Measurements from ENCODE around the gene URB1. TPM values are rescaled to one million over a fixed set of nuclear protein-coding genes. Genes with fewer than 3 reads are reported as not detected.
"Not testable (repeated sequence)": the region's sequence is repeated elsewhere in the genome, so short reads cannot be mapped to it uniquely, and the experiment has no call there.

Gene URB1
- total RNA-seq, 1 donor from 2014 or later: 10.5 TPM

DNA sequence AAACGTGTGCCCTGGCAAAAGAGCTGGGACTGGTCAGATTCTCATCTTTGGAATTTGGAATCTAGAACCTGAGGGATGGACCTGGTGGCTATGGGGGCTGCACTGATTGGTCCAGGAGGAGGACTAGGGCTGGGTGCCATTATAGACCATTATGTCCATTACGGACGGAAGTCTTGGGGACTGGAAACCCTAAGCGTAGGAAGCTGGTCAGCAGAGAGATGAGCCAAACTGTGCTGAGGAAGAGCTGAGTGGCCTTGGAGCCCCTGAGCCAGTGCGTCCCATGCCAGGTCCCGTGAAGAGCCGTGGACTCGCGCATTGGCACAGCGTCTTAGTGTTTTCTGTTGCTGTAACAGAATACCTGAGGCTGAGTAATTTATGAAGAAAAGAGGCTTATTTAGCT is 84.1 kb downstream of the URB1 start:
- no peak for DNase-seq (ENCODE audit: low spot score)
- intact Hi-C loops (cut with DNase I): no loop called here

DNA sequence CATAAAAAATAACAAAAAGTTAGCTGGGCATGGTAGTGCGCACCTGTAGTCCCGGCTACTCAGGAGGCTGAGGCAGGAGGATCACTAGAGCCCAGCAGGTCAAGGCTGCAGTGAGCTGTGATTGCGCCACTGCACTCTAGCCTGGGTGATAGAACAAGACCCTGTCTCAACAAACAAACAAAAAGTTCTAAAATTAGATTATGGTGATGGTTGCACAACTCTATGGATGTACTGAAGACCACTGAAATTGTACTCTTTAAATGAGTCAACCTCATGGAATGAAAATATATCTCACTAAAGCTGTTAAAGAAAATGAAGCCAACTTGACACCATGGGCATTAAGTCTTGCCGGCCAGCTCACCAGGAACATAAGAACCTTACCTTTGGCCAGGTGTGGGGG is 85.1 kb downstream of the URB1 start:
- intact Hi-C loops (cut with DNase I): no loop called here
- no peak for DNase-seq (ENCODE audit: low spot score)

DNA sequence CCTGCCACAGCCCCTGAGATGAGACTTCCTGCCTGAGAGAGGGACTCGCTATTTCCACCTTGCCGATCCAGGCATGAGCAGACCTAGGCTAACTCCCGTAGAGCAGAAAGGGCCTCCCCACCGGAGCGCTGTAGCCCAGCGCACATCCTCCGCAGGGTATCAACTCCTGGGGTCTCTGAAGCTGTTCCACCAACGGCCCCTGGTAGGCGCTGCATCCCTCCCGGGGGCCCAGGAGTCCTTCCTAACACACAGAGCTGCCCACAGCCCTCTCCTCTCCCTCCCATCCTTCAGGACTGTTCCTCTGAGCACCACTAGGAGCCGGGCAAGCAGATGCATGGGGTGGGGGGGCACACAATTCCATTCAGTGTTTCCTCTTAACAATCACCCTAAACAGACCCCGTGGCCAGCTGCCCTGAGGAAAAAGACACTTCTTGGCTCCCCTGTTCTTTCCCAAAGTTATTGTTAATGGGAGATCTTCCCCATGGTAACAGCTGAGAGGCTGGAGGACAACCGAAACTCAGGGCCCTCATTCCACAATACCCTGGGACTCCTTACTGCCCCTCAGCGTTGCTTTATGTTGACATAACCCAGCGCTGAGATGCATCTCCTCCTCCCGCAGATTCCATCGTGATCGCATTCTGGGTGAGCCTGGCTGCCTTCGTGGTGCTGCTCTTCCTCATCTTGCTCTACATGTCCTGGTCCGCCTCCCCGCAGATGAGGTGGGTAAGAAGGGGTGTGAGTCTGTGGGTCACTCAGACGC is 86.6 kb downstream of the URB1 start:
- intact Hi-C loops (cut with DNase I): no loop called here
- no peak for DNase-seq (ENCODE audit: low spot score)

DNA sequence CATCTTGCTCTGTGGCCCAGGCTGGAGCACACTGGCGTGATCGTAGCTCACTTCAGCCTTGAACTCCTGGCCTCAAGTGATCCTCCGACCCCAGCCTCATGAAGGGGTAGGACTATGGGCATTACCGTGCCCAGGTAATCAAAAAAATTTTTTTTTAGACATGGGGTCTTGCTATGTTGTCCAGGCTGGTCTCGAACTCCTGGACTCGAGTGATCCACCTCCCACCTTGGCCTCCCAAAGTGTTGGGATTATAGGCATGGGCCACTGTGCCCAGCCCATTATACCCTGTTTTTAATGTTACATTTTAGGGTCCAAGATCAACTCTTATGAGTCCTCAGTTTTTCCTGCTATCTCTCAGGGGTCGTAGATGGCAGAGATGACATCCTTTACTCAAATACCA is 87.8 kb downstream of the URB1 start:
- no peak for DNase-seq (ENCODE audit: low spot score)
- intact Hi-C loops (cut with DNase I): no loop called here

DNA sequence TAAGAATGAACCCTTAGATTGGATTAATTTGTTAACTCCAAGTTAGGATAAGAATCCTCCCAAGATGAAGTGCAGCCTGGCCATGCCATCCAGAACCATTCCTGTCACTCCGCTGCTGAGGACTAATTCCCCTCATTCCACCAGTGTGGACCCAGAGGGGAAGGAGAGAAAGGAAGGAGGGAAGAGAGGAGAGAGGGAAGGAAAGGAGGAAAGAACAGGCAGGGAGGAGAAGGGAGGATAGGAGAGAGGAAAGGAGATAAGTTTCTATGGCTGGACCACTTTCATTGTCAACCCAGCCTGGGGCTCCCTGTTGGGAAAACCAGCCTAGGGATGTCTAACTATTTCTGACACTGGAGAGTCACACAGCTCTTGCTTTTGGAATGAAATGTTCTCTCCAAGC is 89.4 kb downstream of the URB1 start:
- intact Hi-C loops (cut with DNase I): no loop called here
- DNase-seq (ENCODE audit: low spot score): no peak

DNA sequence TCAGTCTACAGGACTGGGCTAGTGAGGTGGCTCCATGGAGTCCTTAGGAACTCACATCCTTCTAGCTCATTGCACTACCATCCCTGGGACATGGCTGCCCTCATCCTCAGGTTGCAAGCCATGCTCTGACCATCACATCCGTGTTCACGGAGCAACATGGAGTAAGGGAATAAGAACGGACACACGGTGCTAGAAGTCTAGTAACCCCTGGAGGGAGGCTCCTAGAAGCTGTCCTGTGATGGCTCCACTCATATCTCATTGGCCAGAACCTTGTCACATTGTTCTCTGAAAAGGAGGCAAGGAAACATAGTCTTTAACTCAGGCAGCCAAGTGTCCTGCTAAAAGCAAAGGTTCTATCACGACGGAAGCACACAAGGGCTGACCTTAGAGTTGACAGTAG is 90.3 kb downstream of the URB1 start:
- no peak for DNase-seq (ENCODE audit: low spot score)
- intact Hi-C loops (cut with DNase I): no loop called here

DNA sequence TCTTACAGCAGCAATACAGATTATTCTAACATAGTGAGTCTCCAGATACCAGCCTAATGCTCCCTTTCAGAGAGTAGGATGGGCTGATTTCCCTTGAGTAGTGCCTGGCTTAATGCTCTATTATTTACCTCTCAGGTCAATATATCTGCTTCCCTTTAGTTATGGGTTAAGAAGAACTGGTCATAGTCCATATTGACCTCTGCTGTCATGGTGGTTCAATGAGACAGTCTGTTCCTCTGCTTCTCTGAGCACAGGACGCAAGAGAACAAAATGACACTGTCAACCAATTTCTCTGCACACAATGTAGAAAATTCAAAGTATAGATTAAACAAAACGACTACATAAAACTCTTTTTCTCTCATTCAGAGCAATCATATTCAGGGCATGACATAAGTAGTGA is 91.2 kb downstream of the URB1 start:
- intact Hi-C loops (cut with DNase I): no loop called here
- DNase-seq (ENCODE audit: low spot score): no peak

DNA sequence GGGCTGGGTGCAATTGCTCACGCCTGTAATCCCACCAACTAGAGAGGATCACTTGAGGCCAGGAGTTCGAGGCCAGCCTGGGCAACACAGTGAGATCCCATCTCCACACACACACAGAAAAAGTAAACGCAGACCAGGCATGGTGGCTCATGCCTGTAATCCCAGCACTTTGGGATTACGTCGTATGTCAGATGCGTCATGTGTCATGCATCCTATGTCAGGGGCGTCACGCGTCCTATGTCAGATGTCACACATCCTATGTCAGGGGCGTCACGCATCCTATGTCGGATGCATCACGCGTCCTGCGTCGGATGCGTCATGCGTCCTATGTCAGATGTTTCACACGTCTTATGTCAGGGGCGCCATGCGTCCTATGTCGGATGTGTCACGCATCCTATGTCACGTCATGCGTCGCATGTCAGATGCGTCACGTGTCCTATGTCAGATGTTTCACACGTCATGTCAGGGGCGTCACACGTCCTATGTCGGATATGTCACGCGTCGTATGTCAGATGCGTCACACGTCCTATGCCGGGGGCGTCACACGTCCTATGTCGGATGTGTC is 92.6 kb downstream of the URB1 start:
- no peak for DNase-seq (ENCODE audit: low spot score)
- intact Hi-C loops (cut with DNase I): no loop called here

DNA sequence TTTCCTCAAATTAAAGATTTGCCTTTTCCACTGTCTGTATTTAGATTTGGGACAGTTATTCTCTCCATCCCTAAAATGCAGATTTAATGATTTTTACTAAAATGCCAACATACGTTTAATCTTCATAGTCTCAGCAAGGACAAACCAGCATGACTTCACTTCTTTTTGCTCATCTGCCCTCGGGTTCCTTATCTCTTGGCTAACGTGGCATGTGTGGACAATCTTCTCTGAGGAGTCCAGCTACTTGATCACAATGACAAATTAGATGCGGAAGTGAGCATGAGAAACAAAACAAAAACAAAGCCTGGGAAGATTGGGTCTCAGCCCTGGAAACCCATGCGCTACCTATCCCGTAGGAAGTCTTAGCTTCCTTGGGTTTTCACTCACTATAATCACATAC is 93.1 kb downstream of the URB1 start:
- intact Hi-C loops (cut with DNase I): no loop called here
- no peak for DNase-seq (ENCODE audit: low spot score)

DNA sequence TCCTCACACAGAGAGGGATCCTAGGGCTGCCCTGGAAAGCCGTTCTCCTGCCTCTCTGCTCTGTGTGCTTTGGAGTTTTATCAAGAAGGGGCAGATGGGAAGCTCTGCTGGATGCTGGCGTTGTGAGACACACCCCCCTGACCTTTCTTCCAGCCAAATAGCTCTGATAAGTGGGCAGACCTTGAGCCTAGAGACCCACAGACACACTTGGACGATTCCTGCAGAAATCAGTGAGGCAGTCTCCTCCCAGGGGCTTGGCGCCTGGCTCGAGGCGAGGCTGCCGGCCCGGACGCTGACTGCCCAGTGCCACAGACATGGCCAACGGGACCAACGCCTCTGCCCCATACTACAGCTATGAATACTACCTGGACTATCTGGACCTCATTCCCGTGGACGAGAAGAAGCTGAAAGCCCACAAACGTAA is 94.1 kb downstream of the URB1 start, which contains the start of gene MRAP:
Gene MRAP, plus strand, starts transcription at position 198 of the 424 bp plus-strand sequence. Its CDS starts 117 bp downstream, at position 315.
- intact Hi-C loops (cut with DNase I): no loop called here
- DNase-seq (ENCODE audit: low spot score): no peak

DNA sequence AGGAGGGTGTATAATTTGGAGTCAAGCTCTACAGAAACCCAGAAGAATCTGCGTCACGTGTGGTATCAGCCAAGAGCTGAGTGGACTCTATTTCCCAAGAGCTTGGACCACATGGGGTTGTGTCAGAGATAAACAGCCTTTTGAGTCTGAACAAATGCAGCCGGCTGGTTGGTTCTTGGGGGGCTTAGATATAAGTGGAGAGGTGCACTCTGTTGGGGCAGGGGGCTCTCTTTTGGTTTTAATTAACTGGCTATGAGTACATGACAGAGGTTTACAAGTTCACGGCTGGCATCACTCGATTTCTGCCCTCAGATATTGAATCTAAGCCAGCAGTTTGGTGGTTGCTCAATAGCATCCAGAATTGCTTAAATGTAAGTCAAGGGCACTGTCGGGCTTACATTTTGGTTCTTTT is 94.7 kb downstream of the URB1 start:
- DNase-seq (ENCODE audit: low spot score): no peak
- intact Hi-C loops (cut with DNase I): no loop called here

DNA sequence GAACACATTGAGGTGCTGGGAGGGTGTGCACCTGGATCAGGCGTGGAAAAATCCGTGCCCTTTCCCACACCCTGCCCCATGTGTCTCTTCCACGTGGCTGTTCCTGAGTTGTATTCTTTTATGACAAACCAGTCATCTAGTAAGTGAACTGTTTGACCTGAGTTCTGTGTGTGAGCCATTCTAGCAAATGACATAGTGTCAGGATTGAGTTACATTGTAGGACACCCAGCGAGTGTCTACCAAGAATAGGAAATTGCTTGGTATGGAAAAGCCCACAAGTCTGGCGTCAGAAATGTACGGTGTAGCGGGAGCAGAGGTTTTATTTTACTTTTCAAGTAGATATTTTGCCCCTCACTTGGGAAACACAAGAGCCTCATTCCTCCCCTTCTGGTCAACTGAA is 95.4 kb downstream of the URB1 start:
- no peak for DNase-seq (ENCODE audit: low spot score)
- intact Hi-C loops (cut with DNase I): no loop called here

DNA sequence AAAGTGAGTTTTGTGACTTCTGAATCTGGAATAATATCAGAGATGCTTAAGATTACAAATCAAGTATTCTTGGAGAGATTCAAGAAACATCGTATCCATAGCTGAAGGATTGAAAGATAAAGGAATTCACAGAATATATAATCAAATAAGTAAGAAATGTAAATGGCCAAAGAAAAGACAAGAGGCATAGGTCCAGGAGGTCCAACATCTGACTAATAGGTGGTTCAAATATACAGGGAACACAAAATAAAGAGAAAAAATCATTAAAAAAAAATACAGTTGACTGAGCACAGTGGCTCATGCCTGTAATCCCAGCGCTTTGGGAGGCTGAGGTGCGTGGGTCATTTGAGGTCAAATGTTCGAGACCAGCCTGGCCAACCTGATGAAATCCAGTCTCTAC is 107.3 kb downstream of the URB1 start:
- DNase-seq (ENCODE audit: low spot score): no peak
- intact Hi-C loops (cut with DNase I): no loop called here

DNA sequence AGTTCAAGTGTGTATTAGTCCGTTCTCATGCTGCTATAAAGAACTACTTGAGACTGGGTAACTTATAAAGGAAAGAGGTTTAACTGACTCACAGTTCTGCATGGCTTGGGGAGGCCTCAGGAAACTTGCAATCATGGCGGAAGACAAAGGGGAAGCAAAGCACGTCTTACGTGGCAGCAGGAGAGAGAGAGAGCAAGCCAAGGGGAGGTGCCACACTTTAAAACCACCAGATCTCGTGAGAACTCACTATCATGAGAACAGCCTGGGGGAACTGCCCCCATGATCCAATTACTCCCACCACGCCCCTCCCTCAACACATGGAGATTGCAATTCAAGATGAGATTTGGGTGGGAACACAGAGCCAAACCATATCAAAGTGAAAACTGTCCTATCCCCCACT is 109.8 kb downstream of the URB1 start:
- intact Hi-C loops (cut with DNase I): no loop called here
- no peak for DNase-seq (ENCODE audit: low spot score)

DNA sequence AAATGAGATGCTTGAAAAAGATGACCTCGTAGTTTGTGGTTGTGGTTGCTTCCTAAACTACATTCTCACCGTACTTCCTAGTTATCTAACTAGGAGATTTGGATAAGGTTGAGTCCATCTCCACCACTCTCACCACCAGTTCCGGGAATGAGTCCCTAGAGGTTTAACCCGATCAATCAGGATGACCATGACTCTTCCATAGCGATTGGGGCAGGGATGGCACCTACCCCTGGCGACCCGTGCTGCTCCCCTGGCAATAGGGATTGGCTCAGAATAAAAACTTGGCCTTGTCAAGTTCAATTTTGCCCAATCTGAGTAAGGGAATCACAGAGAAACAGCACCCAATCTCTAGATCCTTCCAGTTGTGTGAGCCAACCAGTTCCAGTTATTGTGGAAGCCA is 111.3 kb downstream of the URB1 start:
- intact Hi-C loops (cut with DNase I): no loop called here
- DNase-seq (ENCODE audit: low spot score): no peak

DNA sequence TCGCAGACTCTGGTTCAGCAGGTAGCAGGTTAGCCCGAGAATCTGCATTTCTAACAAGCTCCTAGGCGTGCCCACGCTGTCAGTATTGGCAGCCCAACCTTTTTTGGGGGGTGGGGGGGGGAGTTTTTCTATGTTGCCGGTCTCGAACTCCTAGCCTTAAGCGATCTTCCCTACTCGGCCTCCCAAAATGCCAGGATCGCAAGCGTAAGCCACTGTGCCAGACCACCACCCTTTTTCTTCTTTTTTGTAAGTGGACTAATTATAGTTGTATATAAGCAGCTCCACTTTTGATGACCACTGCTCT is 113.5 kb downstream of the URB1 start:
- intact Hi-C loops (cut with DNase I): no loop called here
- no peak for DNase-seq (ENCODE audit: low spot score)

DNA sequence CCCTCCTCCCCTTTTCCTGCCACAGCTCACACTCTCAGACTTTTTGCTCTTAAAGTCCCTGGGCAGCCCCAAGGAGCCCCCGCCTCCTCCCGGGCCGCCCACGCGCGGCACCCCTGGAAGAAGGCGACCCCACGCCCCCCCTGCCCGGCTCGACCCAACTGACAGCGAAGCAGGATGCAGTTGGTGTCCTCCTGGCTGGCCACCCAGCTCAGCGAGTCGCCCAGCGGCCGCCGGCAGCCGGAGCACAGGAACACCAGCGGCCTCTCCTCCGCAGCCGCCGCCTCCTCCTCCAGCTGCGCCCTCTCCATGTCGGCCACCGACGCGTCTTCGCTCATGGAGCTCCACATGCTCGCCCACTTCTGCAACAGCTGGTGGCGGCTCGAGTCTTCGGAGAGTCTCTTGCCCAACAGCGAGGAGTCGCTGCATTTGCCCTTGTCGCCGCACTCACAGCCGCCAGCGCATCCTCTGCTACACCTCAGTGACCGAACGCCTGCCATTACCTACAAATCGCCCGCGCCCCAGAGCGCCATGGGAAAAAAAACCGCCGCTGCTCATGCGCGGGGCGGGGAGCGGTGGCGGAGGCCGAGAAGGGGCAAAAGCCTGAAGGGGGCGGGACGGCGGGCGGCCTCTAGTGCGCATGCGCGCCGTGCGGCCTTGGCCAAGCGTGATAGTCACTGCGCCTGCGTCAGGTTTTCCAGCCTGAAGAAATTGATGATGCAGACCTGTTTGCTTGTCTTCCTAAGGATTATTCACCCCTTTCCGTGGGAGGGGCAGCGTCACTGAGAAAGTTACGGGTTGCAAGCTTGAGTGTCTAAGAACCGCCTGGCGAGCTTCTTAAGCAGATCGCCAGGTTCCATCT is 114.1 kb downstream of the URB1 start, which contains the start of gene MIS18A:
Gene MIS18A, minus strand, starts transcription at position 532 of the 859 bp plus-strand sequence. Its CDS starts 35 bp downstream, at position 497.
- intact Hi-C loops (cut with DNase I): no loop called here
- DNase-seq (ENCODE audit: low spot score): peak; percentile 96

DNA sequence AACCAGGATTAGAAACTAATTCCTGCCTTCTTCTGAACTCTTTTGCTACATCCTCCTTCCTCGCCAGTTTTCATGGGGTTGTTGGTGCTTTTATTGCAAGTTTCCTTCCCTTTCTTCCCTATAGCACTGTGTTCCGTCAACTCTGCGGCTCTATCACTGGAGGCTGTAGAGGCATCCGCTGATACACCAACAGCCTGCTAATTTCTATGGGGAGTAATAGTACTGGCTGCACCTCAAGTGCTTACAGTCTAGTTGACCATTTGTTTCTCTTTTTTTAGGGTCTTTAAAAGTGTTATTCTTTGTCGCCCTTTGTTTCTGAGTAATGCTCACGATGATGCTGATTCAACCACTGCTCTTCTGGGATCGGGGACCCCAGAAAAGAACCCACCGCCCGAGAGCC is 114.7 kb downstream of the URB1 start:
- DNase-seq (ENCODE audit: low spot score): no peak
- intact Hi-C loops (cut with DNase I): no loop called here

DNA sequence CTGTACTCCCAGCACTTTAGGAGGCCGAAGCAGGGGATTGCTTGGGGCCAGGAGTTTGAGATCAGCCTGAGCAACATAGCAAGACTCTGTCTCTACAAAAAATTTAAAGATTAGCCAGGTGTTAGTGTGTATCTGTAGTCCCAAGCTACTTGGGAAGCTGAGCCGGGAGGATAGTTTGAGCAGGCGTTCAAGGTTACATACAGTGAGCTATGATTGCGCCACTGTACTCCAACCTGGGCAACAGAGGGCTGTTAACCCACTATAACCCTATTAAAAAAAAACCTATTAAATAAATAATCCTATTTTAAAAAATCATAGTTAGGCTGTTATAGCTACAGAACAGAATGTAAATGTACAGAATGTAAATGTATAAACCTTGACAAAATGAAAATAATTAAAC is 116.1 kb downstream of the URB1 start:
- intact Hi-C loops (cut with DNase I): no loop called here
- no peak for DNase-seq (ENCODE audit: low spot score)

DNA sequence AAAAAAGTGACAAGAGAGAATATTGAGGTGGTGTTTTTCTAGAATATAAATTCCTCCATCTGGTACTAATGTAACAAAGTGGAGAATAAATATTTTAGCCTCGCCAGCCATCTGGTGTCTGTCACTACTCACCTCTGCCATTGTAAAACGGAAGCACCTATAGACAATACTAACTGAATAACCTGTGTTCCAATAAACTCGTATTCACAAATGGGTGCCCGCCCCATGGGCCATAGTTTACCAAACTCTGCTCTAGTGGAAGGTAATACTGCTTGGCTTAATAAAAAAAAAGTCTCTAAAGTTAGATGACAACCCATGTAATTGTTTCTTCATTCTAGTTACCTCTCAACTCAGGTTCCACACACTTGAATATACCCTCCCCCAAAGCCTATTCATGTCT is 122.1 kb downstream of the URB1 start:
- intact Hi-C loops (cut with DNase I): no loop called here
- DNase-seq (ENCODE audit: low spot score): no peak

DNA sequence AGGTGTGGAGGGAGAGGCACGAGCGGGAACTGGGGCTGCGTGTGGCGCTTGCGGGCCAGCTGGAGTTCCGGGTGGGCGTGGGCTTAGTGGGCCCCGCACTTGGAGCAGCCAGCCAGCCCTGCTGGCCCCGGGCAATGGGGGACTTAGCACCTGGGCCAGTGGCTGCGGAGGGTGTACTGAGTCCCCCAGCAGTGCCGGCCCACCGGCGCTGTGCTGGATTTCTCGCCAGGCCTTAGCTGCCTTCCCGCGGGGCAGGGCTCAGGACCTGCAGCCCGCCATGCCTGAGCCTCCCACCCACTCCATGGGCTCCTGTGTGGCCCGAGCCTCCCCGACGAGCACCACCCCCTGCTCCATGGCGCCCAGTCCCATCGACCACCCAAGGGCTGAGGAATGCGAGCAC is 127.5 kb downstream of the URB1 start:
- intact Hi-C loops (cut with DNase I); DNase-seq (ENCODE audit: low spot score): not testable (repeated sequence)

All from cardiac septum (tissue), 1 donor.